GM23338 (cell line): ENCODE measurements around the gene GNAO1. TPM values are rescaled to one million over a fixed set of nuclear protein-coding genes. Genes with fewer than 3 reads are reported as not detected.

ENCODE experiments used
- ATAC-seq: fragments of 200-7000 bp; cut with Tn5 transposase; 3 replicates; pipeline ENCODE4 v1.9.1; 2020
- DNase-seq: peaks from one replicate; pipeline ENCODE4 v3.0.0-alpha.2; 2015; ENCODE audit warnings: low spot score
- H2AFZ ChIP-seq: fragments of 200-600 bp; sonication (generic); 2 replicates; pipeline ENCODE4 v1.8.0; 2016; ENCODE audit warnings: antibody characterized with exemption, mild to moderate bottlenecking, moderate library complexity
- H3F3A ChIP-seq: fragments of 200-600 bp; sonication (generic); replicated peaks from 2 replicates; pipeline ENCODE4 v1.8.0; 2017; ENCODE audit warnings: antibody characterized with exemption, mixed run types, low read depth
- H3K27ac ChIP-seq: fragments of 200-600 bp; sonication (generic); 2 replicates; pipeline ENCODE4 v1.6.1; 2016; ENCODE audit warnings: low read depth
- H3K27me3 ChIP-seq: fragments of 200-600 bp; sonication (generic); 2 replicates; pipeline ENCODE4 v1.8.0; 2016; ENCODE audit warnings: mild to moderate bottlenecking, mixed run types, moderate library complexity; ENCODE audit not compliant: insufficient read depth
- H3K36me3 ChIP-seq: fragments of 200-600 bp; sonication (generic); 2 replicates; pipeline ENCODE4 v1.8.0; 2016; ENCODE audit warnings: mild to moderate bottlenecking; ENCODE audit not compliant: insufficient read depth
- H3K4me1 ChIP-seq: fragments of 200-600 bp; sonication (generic); 2 replicates; pipeline ENCODE4 v1.8.0; 2016; ENCODE audit warnings: mild to moderate bottlenecking, moderate library complexity; ENCODE audit not compliant: insufficient read depth
- H3K4me2 ChIP-seq: fragments of 200-600 bp; sonication (generic); 2 replicates; pipeline ENCODE4 v1.7.1; 2017; ENCODE audit warnings: mixed run types
- H3K4me3 ChIP-seq: fragments of 200-600 bp; sonication (generic); 2 replicates; pipeline ENCODE4 v1.6.1; 2016; ENCODE audit warnings: mixed run types
- H3K79me2 ChIP-seq: fragments of 200-600 bp; sonication (generic); replicated peaks from 2 replicates; pipeline ENCODE4 v1.8.0; 2017; ENCODE audit warnings: mild to moderate bottlenecking; ENCODE audit not compliant: insufficient read depth
- H3K9me2 ChIP-seq: fragments of 200-600 bp; sonication (generic); 2 replicates; pipeline ENCODE4 v1.8.0; 2017; ENCODE audit not compliant: insufficient read depth
- H4K20me1 ChIP-seq: fragments of 200-600 bp; sonication (generic); replicated peaks from 2 replicates; pipeline ENCODE4 v1.8.0; 2017; ENCODE audit warnings: mild to moderate bottlenecking; ENCODE audit not compliant: insufficient read depth
- H3K27ac Mint-ChIP-seq: 2 replicates; pipeline ENCODE4 v1.8.0; 2020; ENCODE audit warnings: inconsistent platforms, mild to moderate bottlenecking, moderate library complexity, mixed read lengths
- H3K27me3 Mint-ChIP-seq: 3 replicates; pipeline ENCODE4 v1.8.0; 2022; ENCODE audit warnings: low read depth, mild to moderate bottlenecking, moderate library complexity, mixed read lengths, inconsistent platforms; ENCODE audit not compliant: insufficient read depth, poor library complexity
- H3K36me3 Mint-ChIP-seq: 3 replicates; pipeline ENCODE4 v1.8.0; 2021; ENCODE audit warnings: low read depth, mild to moderate bottlenecking, inconsistent platforms, moderate library complexity, mixed read lengths
- H3K4me1 Mint-ChIP-seq: 3 replicates; pipeline ENCODE4 v1.8.0; 2020; ENCODE audit warnings: mild to moderate bottlenecking, inconsistent platforms, mixed read lengths
- H3K4me3 Mint-ChIP-seq: 3 replicates; pipeline ENCODE4 v1.8.0; 2021; ENCODE audit warnings: moderate library complexity, mild to moderate bottlenecking, inconsistent platforms, mixed read lengths
- H3K9me3 Mint-ChIP-seq: 3 replicates; pipeline ENCODE4 v1.8.0; 2020; ENCODE audit warnings: moderate library complexity, mild to moderate bottlenecking, inconsistent platforms, mixed read lengths
- CREB1 ChIP-seq: fragments of 250-450 bp; sonication (Bioruptor Pico); IDR thresholded peaks from 2 replicates; pipeline ENCODE4 v1.5.0; 2020; ENCODE audit warnings: low read depth, mild to moderate bottlenecking, moderate library complexity
- EZH2 ChIP-seq: fragments of 200-600 bp; sonication (generic); IDR thresholded peaks from one replicate; pipeline ENCODE4 v1.8.0; 2017; ENCODE audit warnings: antibody characterized with exemption, mild to moderate bottlenecking, low read depth; ENCODE audit not compliant: unreplicated experiment
- EZH2phosphoT487 ChIP-seq: fragments of 200-600 bp; sonication (generic); IDR thresholded peaks from one replicate; pipeline ENCODE4 v1.8.1; 2018; ENCODE audit warnings: antibody characterized with exemption; ENCODE audit not compliant: unreplicated experiment
- JUNB ChIP-seq: IDR thresholded peaks from one replicate; pipeline ENCODE4 v1.6.1; 2016; ENCODE audit warnings: antibody characterized with exemption; ENCODE audit not compliant: unreplicated experiment
- NANOG ChIP-seq: IDR thresholded peaks from 2 replicates; pipeline ENCODE4 v1.6.1; 2016; ENCODE audit warnings: antibody characterized with exemption, borderline replicate concordance
- POLR2AphosphoS5 ChIP-seq: IDR thresholded peaks from 2 replicates; pipeline ENCODE4 v1.6.1; 2016; ENCODE audit warnings: antibody characterized with exemption, low read depth
- REST ChIP-seq: IDR thresholded peaks from one replicate; pipeline ENCODE4 v1.6.1; 2018; ENCODE audit warnings: antibody characterized with exemption; ENCODE audit not compliant: unreplicated experiment
- STAT1 ChIP-seq: IDR thresholded peaks from one replicate; pipeline ENCODE4 v1.6.1; 2016; ENCODE audit warnings: antibody characterized with exemption; ENCODE audit not compliant: unreplicated experiment
- ZNF114 ChIP-seq: fragments of 250-450 bp; sonication (Bioruptor Pico); IDR thresholded peaks from 2 replicates; pipeline ENCODE4 v1.5.0; 2020; ENCODE audit warnings: mild to moderate bottlenecking, moderate library complexity
- ZNF331 ChIP-seq: fragments of 250-450 bp; sonication (Bioruptor Pico); IDR thresholded peaks from 2 replicates; pipeline ENCODE4 v1.5.0; 2020; ENCODE audit warnings: low read depth, mild to moderate bottlenecking, moderate library complexity
- polyA plus RNA-seq: library from polyadenylated mRNA; unstranded; fragments of >200 nt; fragmentation: Nextera tagmentation; extraction: Ambion mirVana; gene quantifications from 2 replicates; pipeline ENCODE4 v1.2.1, GENCODE V29; 2016
- total RNA-seq: library from RNA; depleted of rRNA; stranded (reverse); fragments of >200 nt; shearing (Covaris generic); gene quantifications from 2 replicates; pipeline ENCODE4 v1.2.3, GENCODE V29; 2014
- TF ChIP-seq, protein P1 (sequence below), 2 experiments: fragments of 200-600 bp in 1 of 2; sonication (generic) in 1 of 2; conservative IDR thresholded peaks; 2 replicates each; pipeline versions ENCODE4 v1.5.1 to v1.6.1; 2016 to 2017; ENCODE audit warnings: antibody characterized with exemption in 2 of 2, low read depth in 2 of 2, mild to moderate bottlenecking in 2 of 2, moderate library complexity in 1 of 2
- TF ChIP-seq, protein P2 (sequence below): fragments of 250-450 bp; sonication (Bioruptor Pico); IDR thresholded peaks from 2 replicates; pipeline ENCODE4 v1.5.0; 2020; ENCODE audit warnings: mild to moderate bottlenecking, moderate library complexity
- TF ChIP-seq, protein P3 (sequence below): IDR thresholded peaks from 2 replicates; pipeline ENCODE4 v1.6.1; 2016; ENCODE audit warnings: antibody characterized with exemption

Gene GNAO1
- total and polyA plus RNA-seq, 2 experiments from 2014 or later, result 6.5 to 24.8 TPM

DNA sequence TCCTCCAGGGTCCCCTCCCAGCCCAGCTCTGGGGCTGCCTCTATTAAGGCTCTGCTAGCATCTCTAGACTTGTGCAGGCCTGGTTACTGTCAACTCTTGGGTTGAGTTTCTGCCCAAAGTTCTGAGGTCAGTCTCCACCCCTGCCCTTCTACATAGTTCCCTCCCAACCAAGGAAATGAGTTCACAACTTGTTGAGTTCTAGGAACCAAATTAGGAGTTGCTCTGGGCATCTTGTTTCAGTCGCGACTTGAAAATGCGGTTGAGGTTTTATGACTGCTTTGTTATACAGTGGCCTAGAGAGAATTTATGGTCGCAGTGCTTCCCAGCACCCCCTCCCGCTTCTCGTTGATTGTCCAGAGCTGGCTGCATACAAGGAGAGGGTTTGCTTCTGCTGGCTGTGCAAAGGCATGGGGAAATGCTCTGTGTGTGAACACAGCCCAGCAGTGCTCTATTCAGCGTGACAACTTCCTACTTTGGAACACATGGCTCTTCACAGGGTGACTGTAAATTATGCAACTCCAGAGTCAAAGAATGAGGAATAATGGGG, 20.2 kb downstream of the GNAO1 start:
- H3K27ac ChIP-seq, result no peak overlapping the region; the same call in 1 of the 2 replicates

More for the DNA sequence above, 20.2 kb downstream of the GNAO1 start:
- H3K9me2 ChIP-seq, result peaks cover 5% of the 10 kb centered on the region; the same call in 1 of the 2 replicates
- no peak for TF ChIP-seq POLR2AphosphoS5
- TF ChIP-seq CREB1 (CRISPR knock-in tag), result no peak
- TF ChIP-seq STAT1, result no peak
- TF ChIP-seq JUNB, result no peak
- no peak for TF ChIP-seq EZH2phosphoT487
- TF ChIP-seq NANOG, result no peak
- TF ChIP-seq REST, result no peak
- TF ChIP-seq EZH2, result no peak
- no peak for TF ChIP-seq ZNF114 (CRISPR knock-in tag)
- TF ChIP-seq, protein P1, sequence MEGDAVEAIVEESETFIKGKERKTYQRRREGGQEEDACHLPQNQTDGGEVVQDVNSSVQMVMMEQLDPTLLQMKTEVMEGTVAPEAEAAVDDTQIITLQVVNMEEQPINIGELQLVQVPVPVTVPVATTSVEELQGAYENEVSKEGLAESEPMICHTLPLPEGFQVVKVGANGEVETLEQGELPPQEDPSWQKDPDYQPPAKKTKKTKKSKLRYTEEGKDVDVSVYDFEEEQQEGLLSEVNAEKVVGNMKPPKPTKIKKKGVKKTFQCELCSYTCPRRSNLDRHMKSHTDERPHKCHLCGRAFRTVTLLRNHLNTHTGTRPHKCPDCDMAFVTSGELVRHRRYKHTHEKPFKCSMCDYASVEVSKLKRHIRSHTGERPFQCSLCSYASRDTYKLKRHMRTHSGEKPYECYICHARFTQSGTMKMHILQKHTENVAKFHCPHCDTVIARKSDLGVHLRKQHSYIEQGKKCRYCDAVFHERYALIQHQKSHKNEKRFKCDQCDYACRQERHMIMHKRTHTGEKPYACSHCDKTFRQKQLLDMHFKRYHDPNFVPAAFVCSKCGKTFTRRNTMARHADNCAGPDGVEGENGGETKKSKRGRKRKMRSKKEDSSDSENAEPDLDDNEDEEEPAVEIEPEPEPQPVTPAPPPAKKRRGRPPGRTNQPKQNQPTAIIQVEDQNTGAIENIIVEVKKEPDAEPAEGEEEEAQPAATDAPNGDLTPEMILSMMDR (conservative IDR thresholded peaks at IDR 0.05; ENCODE audit: low read depth in 2 of 2), result no peak
- TF ChIP-seq, protein P2, sequence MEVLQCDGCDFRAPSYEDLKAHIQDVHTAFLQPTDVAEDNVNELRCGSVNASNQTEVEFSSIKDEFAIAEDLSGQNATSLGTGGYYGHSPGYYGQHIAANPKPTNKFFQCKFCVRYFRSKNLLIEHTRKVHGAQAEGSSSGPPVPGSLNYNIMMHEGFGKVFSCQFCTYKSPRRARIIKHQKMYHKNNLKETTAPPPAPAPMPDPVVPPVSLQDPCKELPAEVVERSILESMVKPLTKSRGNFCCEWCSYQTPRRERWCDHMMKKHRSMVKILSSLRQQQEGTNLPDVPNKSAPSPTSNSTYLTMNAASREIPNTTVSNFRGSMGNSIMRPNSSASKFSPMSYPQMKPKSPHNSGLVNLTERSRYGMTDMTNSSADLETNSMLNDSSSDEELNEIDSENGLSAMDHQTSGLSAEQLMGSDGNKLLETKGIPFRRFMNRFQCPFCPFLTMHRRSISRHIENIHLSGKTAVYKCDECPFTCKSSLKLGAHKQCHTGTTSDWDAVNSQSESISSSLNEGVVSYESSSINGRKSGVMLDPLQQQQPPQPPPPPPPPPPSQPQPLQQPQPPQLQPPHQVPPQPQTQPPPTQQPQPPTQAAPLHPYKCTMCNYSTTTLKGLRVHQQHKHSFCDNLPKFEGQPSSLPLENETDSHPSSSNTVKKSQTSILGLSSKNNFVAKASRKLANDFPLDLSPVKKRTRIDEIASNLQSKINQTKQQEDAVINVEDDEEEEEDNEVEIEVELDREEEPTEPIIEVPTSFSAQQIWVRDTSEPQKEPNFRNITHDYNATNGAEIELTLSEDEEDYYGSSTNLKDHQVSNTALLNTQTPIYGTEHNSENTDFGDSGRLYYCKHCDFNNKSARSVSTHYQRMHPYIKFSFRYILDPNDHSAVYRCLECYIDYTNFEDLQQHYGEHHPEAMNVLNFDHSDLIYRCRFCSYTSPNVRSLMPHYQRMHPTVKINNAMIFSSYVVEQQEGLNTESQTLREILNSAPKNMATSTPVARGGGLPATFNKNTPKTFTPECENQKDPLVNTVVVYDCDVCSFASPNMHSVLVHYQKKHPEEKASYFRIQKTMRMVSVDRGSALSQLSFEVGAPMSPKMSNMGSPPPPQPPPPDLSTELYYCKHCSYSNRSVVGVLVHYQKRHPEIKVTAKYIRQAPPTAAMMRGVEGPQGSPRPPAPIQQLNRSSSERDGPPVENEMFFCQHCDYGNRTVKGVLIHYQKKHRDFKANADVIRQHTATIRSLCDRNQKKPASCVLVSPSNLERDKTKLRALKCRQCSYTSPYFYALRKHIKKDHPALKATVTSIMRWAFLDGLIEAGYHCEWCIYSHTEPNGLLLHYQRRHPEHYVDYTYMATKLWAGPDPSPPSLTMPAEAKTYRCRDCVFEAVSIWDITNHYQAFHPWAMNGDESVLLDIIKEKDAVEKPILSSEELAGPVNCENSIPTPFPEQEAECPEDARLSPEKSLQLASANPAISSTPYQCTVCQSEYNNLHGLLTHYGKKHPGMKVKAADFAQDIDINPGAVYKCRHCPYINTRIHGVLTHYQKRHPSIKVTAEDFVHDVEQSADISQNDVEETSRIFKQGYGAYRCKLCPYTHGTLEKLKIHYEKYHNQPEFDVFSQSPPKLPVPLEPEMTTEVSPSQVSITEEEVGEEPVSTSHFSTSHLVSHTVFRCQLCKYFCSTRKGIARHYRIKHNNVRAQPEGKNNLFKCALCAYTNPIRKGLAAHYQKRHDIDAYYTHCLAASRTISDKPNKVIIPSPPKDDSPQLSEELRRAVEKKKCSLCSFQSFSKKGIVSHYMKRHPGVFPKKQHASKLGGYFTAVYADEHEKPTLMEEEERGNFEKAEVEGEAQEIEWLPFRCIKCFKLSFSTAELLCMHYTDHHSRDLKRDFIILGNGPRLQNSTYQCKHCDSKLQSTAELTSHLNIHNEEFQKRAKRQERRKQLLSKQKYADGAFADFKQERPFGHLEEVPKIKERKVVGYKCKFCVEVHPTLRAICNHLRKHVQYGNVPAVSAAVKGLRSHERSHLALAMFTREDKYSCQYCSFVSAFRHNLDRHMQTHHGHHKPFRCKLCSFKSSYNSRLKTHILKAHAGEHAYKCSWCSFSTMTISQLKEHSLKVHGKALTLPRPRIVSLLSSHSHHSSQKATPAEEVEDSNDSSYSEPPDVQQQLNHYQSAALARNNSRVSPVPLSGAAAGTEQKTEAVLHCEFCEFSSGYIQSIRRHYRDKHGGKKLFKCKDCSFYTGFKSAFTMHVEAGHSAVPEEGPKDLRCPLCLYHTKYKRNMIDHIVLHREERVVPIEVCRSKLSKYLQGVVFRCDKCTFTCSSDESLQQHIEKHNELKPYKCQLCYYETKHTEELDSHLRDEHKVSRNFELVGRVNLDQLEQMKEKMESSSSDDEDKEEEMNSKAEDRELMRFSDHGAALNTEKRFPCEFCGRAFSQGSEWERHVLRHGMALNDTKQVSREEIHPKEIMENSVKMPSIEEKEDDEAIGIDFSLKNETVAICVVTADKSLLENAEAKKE (CRISPR knock-in tag), result no peak
- TF ChIP-seq, protein P3, sequence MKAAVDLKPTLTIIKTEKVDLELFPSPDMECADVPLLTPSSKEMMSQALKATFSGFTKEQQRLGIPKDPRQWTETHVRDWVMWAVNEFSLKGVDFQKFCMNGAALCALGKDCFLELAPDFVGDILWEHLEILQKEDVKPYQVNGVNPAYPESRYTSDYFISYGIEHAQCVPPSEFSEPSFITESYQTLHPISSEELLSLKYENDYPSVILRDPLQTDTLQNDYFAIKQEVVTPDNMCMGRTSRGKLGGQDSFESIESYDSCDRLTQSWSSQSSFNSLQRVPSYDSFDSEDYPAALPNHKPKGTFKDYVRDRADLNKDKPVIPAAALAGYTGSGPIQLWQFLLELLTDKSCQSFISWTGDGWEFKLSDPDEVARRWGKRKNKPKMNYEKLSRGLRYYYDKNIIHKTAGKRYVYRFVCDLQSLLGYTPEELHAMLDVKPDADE, result no peak
- TF ChIP-seq ZNF331 (CRISPR knock-in tag), result no peak
- peak overlapping the region; percentile 52 for H3K27ac Mint-ChIP-seq
- 0 out of 2 replicates have a peak overlapping the region, but pooled peaks have one; percentile 2 for H3K4me3 ChIP-seq
- peak; percentile 44 for ATAC-seq
- H3K36me3 Mint-ChIP-seq, result no peaks in the 10 kb centered on the region
- DNase-seq, result no peak
- no peak overlapping the region for H2AFZ ChIP-seq
- H3F3A ChIP-seq, result no peaks in the 10 kb centered on the region
- H3K4me1 Mint-ChIP-seq, result peaks cover 34% of the 10 kb centered on the region
- H3K4me3 Mint-ChIP-seq, result peak overlapping the region; percentile 21; the same call in 2 of the 3 replicates
- peaks cover 53% of the 10 kb centered on the region for H3K79me2 ChIP-seq
- H3K36me3 ChIP-seq, result no peaks in the 10 kb centered on the region
- H3K27me3 ChIP-seq, result no peaks in the 10 kb centered on the region
- no peaks in the 10 kb centered on the region for H3K9me3 Mint-ChIP-seq
- peak overlapping the region; percentile 19 for H3K4me2 ChIP-seq
- peaks cover 2% of the 10 kb centered on the region for H3K27me3 Mint-ChIP-seq
- H4K20me1 ChIP-seq, result no peaks in the 10 kb centered on the region; the same call in 1 of the 2 replicates
- H3K4me1 ChIP-seq, result peaks cover 24% of the 10 kb centered on the region
